ENCODE results near the gene CRB3.
"Not testable (repeated sequence)": the region's sequence is repeated elsewhere in the genome, so short reads cannot be mapped to it uniquely, and the experiment has no call there.

Gene CRB3, protein sequence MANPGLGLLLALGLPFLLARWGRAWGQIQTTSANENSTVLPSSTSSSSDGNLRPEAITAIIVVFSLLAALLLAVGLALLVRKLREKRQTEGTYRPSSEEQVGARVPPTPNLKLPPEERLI

DNA sequence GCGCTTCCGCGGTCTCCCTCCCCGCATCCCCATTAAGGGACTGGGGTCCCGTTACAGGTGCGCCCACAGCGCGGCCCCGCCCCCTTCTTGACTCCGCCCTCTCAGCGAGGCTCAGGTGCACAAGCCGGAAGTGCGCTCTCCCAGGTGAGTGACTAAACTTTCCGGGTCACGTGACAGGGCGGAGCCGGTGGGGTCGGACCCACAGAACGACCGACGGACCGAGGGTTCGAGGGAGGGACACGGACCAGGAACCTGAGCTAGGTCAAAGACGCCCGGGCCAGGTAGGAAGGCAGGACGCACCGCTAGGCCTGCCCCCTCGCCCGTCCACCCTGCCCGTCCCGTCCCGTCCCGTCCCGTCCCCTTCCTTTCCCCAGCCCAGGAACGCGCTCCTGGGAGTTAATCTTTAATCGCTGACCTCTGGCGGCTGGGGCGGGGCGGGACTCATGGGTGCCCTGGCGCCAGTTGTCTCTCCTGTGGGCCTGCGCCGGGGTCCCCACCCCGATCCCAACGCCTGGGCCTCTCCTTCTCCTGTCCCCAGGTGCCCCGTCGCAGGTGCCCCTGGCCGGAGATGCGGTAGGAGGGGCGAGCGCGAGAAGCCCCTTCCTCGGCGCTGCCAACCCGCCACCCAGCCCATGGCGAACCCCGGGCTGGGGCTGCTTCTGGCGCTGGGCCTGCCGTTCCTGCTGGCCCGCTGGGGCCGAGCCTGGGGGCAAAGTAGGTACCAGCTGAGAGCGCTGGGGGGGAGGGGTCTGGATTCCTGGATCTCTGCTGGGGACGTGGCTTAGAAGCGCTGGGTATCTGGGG is at the start of gene CRB3:
TSS of gene CRB3 (plus strand) at position 202 of the 804 bp plus-strand sequence. CDS start at position 633, 431 bp downstream.
- DNase-seq, result peak; percentile 32

DNA sequence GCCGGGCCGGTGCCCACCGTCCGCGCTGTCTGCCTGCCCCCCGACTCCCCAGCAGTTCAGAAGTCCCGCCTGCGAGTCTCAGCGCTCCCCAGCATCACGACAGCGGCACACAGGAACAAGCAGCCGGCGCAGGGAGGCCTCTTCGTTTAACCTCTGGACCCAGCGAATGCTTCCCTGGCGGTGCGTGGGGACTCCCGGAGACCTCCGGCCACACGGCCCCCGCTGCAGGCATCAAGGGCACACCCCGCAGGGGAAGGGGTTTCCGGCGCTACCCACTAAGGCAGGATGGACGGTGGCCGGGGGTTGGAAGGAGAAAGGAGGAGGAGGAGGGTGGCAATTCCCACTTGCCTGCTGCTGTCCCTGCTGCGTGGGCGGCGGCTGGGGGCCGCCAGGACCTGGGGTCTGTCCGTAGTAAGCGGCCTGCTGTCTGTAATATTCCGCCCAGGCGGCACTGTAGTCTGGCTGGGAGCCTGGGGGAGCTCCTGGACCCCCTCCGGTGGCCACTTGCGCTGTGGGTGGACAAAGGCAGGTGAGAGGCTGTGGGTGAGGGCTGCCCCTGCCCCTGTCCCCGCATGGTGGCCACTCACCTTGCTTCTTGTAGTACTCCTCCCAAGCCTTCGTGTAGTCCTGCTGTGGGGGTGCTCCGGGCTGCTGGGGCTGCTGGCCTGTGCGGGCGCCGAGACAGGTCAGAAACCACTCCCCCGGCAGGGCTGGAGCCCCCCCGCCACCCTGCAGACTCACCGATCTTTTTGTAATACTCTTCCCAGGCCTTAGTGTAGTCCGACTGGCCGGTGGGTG is 49.1 kb upstream of the CRB3 start:
- DNase-seq, result no peak

DNA sequence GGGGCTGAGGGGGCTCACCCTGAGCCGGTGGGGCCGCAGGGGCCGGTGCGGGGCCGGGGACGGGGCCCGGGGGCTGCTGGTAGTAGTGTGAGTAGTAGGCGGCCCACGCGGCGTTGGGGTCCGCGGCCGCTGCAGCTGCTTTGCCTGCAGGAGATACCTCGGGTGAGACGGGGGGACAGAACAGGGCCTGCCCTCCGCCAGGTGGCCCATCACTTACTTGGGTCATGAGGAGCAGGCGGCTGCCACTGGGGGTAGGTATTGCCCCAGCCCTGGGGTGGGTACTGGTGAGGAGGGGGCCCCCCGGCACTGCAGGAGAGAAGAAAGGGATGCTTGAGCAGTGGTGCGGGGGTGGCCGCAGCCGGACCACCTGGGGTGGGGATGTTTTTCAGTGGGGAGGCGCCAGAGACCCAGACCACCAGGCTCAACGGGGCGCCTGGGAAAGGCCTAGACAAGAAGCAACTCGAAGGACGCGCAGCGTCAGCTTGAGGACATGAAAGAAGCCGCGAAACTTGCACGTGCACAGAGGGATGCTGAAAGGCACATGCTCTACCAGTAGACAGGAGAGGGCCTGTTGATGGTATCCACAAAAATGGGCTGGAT is 48.4 kb upstream of the CRB3 start:
- no peak for DNase-seq

DNA sequence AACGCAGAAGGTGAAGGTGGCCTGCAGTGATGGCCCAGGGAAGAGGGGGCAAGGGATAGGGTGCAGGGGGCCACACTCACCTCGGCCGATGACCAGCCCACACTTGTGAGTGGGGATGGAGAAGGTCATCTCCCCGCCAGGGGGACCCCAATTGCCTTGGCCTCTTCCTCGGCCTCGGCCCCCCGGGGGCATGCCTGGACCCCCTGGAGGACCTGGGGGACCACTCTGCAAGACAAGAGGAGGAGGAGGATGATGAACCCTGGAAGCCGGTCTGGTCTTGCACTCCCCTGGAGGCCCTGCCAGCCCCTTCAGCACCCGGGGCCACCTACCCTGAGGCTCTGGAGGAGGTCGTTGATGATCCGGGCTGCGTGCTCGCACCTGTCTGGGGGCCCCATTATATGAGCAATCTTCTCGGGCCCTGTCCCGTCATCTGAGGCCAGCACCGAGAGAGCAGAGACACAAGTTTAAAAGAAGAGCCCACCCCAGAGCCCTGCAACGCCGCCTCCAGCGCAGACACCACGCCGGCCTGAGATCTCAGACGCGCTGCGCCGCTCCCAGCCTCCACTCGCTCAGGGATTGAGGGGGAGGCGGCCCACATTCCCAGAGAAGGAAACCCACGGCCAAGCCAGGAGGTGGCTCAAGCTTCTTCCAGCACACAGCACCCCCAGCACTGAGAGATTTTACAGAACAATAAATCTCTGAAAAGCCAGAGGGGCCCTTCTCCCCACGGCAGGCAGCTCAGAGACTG is 47.2 kb upstream of the CRB3 start:
- no peak for DNase-seq

DNA sequence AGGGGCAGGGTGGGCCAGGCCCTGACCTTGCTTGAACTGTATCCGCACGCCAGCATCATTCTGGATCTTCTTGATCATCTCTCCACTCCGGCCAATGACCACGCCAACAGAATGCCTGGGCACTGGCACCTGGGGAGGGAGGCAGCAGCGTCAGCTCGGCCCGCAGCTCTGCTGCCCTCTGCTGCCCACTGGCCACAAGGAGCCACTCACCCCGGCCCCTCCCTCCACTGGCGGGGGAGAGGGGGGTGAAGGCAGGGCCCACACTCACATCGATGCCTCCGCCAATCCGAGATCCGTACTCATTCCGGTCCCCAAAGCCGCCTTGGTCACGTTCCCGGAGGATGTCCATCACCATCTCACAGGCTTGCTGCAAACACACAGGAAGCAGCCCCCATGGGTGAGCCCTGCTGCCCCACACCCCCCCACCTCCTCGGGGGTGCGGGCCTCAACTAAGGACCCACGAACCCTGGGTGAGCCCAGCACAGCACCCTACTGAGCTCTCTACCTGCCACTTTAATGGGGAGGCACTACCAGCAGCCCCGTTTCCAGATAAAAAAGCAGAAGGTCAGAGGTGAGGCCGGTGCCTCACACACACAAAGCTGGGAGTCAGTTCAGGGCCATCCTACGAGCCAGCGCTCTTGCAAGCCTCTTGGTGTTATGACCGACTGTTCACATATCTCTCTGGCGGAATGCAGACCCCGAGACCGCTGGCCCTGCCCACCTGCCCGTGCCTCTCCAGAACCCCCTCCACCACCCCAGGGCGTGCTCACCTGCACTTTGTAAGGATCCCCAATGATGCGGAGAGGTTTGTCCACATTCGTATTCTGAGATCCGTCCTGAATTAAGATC is 46.1 kb upstream of the CRB3 start:
- no peak for DNase-seq

DNA sequence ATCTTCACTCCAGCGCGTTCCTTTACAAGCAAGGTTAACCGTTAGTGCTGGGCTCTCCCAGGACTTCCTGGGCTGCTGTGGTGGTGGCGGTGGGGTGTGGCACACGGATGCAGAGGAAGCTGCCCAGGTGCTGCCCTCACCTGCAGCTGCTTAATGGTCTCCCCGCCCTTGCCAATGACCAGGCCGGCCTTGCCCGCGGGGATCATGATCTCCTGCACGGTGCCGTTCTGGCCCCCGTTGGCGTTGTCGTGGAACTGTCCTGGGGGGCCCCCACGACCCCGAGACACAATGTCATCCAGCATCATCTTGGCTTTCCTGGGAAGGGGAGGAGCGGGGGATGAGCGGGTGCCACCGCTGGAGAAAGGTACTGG is 45.5 kb upstream of the CRB3 start:
- no peak for DNase-seq

DNA sequence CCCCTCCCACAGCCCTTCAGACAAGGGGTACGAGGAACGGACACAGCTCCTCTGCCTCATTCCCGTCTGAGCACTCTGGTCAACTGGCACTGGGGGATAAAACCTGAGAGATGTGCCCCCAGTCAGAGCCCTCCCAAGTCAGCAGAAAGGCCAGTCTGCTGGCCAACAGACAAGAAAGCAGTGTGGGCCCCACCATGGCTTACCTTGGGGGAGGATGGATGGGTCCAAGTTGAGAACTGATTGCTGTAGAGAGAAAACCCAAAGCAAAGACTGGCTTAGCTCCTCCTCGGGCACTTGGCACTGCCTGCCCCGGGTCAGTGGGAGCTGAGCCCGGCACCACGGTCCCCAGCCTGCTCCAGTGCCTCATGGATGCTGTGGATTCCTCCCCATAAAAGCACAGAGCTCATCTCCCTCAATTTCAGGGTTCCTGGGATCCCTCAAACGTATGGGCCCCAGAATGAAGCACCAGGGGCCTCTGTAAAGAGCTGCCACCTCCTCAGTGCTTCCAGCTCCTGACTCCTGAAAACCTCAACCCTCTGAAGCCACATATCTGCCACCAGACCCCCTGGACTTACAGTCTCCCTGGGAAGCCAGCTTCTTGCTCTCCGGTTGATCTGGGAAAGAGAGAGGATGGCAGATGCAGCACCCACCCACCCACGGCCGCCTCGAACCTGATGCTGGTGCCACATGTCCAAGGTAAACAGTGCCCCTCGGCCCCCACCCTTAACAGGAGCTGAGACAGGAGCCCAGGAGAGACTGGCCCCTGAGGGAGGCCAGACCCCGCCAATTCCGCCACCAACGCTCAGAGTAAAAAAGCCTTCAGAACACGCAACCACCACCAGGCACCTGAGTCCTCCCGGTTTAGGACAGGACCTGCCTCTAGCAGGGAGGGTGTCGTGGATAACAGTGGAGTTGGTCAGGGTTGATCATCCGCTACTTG is 42.7 kb upstream of the CRB3 start:
- no peak for DNase-seq

DNA sequence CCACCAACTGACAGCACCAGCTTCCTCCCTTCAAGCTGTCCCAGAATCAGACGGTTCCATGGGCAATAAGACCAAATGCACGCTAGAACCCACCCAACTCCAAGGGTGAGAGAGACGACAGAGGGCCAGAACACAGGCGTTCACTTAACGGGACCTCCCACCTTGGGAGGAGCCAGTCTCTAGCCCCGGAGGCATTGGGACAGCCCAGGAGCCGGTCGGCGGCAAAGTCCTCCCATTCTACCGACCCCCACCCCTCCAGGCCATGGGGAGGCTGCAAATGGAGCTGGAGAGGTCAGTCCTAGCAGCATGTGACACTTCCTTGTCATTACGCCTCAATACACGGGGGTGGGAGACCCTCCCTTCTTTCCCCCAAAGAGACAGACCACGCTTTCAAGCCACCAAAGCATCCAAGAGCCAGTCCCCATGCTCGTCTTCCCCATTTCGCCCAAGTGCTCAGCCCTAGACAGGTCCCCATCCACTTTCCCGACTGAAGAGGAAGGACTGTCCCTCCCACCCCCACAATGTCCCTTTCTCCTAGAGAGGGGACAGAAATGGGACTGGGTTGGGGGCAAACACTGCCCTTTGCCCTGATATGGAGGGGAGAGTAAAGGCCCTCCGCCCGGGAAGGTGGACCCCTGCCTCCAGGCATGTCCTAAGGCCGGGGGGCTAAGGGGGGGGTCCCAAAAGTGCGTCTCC is 40.4 kb upstream of the CRB3 start:
- peak; percentile 50 for DNase-seq

DNA sequence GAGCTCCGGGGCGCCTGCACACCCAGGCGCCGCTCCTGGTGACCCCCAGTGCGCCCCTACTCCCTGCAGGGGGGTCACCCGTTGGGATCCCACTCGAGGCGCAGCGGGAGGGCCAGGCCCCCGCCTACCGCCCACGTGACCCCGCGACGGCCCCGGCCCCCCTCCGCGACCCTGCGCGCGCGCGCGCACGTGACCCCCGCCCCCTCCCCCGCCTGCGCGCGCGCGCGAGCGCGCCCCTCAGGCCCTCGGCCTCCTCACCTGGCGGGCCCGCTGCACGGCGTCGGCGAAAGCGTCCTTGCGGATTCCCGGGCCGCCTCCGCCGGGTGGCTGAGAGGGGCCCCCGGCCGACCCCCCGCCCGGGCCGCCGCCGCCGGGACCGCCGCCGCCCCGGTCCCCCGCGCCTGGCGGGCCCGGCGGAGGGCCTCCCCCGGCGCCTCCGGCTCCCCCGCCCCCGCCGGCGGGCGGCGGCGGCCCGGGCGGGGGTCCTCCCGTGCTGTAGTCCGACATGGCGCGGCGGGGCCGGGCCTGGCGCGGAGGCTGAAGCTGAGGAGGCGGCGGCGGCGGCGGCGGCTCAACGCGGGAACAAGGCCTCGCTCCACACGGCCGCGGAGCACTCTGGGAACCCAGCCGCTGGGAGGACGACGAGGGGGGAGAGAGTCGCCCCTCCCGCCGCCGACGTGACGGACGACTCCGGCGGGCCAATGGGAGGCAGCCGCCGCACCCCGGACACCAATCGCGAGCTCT is 39.7 kb upstream of the CRB3 start, which contains the start of gene KHSRP:
TSS of gene KHSRP (minus strand) at position 617 of the 744 bp plus-strand sequence. CDS start at position 507, 110 bp downstream.
- DNase-seq, result peak; percentile 32

DNA sequence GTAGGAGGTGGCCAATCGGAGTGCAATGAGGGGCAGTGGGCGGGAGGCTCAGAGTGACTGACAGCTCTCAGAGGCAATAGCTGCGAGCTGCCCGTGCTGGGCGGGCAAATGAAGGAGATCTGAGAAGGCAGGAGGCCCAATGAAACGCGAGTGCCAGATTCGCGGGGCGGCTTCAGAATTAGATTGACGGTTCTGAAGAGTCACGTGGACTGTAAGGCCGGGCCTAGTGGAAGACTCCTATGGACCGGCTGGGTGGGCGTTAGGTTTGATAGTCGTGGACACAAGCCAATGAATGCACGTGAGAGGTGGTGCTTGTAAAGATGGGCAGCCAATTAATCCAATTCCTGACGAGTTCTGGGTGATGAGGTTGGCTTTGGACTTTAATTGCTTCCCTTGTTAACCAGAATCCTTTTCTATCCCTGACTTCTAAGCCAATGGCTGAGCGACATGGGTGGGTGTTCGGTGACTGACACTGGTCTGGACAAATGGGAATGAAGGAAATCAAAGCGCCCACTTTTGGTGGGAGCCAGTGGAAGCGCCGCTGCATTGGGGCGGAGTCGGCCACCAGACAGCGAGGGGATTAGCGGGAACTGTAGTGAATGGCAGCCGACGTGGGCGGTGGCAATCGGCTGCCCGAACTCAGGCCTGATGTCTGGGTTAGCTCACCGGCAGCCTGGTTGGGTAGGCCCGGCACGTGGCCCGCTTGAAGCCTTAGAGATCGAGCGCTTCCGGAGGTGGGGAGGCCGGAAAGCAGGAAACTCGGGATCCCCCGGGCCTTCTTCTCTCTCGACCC is 38.9 kb upstream of the CRB3 start:
- DNase-seq, result peak; percentile 100

DNA sequence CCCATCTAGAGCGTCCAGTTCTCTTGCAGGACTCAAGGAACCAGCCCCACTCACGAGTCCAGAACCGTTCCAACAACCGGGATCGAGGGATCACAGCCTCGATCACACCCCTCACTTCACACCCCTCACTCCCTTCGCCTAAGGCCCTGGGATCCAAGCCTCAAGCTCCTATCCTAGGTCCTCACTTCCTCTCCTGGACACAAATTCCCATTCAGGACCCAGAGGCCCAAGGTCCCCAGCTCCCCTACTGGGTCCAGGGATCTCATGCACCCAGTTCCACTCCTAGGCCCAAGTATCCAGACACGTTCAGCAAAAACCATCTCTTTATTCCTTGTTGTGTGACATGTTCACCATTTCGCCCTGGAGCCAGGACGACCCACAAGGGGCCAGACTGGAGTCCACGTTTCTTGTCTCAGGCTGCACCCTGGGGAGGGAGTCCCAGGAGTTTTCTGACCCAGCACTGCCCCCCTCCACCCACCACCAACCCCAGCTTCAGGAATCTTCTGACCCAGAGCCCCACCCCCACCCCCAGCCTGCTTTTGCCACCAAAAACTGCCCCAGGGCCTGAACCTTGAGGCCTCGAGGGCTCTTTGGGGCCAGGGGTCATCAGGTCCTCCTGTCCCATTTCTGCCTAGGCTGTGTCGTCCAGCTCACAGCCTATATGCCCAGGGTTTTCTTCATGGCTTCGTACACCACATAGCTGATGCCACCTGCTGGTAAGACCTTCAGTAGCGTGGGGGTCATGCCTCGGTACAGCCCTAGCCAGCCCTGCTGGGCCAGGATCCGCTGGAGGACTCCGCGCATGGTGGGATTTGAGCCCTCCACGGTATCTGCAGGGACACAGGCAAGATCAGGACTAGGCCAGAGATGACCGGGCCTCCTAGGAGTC is 38.1 kb upstream of the CRB3 start:
- DNase-seq, result no peak

DNA sequence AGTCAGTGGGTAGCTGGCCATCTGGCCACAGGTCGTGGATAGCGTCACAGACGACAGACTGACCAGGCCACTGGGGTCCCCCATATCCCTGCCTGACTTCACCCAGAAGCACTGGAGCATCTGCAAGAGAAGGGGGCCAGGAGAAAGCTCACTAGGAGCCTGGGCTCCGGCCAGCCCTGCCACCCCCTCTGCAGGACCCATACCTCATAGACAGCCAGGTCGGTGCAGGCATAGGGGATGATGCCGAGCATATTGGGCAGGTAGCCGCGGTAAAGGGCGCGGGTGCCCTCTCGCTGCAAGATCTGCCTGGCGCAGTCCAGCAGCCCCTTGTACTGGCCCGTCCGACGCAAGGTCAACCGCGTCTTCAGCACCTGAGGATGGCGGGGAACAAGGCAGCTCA is 36.9 kb upstream of the CRB3 start:
- DNase-seq, result no peak

DNA sequence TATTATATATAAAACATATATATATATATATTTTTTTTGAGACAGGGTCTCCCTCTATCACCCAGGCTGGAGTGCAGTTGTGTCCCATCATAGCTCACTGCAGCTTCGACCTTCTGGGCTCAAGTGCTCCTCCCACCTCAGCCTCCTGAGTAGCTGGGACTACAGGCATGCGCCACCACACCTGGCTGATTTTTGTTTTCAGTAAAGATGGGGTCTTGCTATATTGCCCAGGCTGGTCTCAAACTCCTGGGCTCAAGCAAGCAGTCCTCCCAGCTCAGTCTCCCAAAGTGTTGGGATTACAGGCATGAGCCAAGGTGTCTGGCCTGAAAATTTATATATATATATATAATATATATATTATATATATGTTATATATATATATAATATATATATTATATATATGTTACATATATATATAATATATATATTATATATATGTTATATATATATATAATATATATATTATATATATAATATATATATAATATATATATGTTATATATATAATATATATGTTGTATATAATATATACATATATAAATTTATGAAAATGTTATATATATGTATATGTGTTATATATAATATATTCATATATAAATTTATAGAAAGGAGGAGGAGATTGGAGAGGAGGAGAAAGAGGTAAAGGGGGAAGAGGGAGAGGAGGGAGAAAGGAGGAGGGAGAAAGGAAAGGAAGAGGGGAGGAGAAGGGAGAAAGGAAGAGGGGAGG is 35.2 kb upstream of the CRB3 start:
- not testable (repeated sequence) for DNase-seq

DNA sequence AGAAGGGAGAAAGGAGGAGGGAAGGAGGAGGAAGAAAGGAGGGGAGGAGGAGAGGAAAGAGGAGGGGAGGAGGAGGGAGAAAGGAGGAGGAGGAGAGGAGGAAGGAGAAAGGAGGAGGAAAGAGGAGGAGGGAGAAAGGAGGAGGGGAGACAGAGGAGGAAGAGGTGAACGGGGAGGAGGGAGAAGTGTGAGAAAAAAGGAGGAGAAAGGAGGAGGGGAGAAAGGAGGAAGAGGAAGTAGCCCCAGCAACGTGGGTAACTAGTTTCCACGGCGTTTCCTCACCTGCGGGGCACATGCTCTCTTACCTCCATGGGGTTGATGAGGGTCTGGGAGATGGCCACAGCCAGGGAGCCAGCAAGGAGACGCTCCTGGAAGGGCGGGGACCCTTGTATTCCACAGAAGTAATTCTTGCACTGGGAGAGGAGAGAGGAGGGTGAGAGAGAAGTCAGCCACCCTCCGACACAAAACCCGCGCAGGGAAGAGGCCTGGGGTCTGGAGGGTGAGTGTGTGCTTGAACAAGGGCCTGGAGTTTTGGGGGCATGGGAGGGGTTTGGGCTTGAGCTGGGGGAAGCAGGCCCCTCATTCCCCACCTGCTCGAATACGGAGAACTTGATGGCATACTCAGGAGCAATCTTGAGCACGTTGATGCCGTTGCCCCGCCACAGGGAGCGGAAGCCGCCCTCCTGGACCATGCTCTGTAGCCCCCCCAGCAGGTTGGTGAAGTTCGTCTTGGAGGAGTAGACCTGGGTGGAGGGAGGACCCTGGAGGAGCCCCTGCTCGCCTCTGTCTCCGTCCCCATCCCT is 34.5 kb upstream of the CRB3 start:
- DNase-seq, result no peak

DNA sequence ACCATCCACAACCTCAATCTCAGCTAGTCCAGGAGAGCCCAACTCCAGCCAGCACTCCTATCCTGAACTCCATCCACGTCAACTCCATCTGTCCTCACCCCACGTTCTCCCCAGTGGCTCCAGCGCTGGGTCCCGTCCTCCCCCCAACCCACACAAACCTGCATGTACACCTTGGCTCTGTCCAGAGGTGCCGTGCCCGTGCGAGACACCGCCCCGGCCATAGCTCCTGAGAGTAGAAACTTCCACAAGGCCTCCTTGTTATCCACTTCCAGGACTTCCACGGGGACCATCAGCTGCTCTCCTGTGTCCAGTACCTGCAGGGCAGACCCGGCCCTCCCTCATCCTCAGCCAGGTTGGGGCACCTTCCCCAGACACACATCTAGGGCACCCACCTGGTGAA is 32.2 kb upstream of the CRB3 start:
- DNase-seq, result no peak

DNA sequence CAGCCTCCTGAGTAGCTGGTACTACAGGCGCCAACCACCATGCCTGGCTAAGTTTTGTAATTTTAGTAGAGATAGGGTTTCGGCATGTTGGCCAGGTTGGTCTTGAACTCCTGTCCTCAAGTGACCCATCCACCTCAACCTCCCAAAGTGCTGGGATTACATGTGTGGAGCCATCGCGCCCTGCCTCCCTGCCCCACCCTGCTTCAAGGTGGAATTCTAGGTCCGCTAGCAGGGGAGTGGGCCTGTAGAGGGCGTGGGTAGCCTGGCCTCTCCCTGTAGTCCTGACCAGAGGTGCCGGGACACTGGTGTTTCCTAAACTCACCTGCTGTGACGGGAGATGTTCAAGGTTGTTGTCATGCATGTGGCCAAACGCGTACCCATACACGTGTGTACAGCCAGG is 30.9 kb upstream of the CRB3 start:
- DNase-seq, result no peak

Measured in stimulated activated CD4-positive, alpha-beta T cell treated with anti-CD3 and anti-CD28 coated beads, Interleukin-4, amount 100 ng/mL, for 24 hours (primary cell).